GM18951 (cell line): Measurements from ENCODE around the gene CBLC.

Source experiments
- POLR2A ChIP-seq: IDR thresholded peaks from 4 replicates; pipeline ENCODE4 v1.6.1; 2011; ENCODE audit warnings: mild to moderate bottlenecking; ENCODE audit not compliant: insufficient read length, insufficient read depth; ENCODE audit errors: extremely low read depth
- in situ Hi-C: fragments of 300-500 bp; cut with MboI; formaldehyde crosslinking; loops from one replicate; pipeline ENCODE4 v1.12.0; 2022; ENCODE audit warnings: low sequenced_read_pairs, mixed read lengths, inconsistent platforms; ENCODE audit not compliant: unreplicated experiment

Gene CBLC

GRCh38 chr19:44845612-44846454, 68.1 kb downstream of the CBLC start, which contains the start of gene NECTIN2:
TSS of gene NECTIN2 (plus strand) at chr19:44846297. CDS start at chr19:44846526, 229 bp downstream.
- in situ Hi-C loops: no loop called here
- no peak for TF ChIP-seq POLR2A

- in situ Hi-C loops: no loop called here
- no peak for TF ChIP-seq POLR2A
These were observed 68.9 kb downstream of the CBLC start for GRCh38 chr19:44846455-44847143.

GRCh38 chr19:44847144-44848035, 69.7 kb downstream of the CBLC start:
- in situ Hi-C loops: no loop called here
- no peak for TF ChIP-seq POLR2A

GRCh38 chr19:44848036-44848811, 70.5 kb downstream of the CBLC start:
- no peak for TF ChIP-seq POLR2A
- in situ Hi-C loops: no loop called here

GRCh38 chr19:44848812-44849447, 71.2 kb downstream of the CBLC start:
- in situ Hi-C loops: no loop called here
- no peak for TF ChIP-seq POLR2A
